Stimulated activated CD4-positive, alpha-beta T cell treated with anti-CD3 and anti-CD28 coated beads, TNF-alpha, amount 100 ng/mL, for 1 hour (primary cell): ENCODE results near the gene CD226.
"Not testable (repeated sequence)": the region's sequence is repeated elsewhere in the genome, so short reads cannot be mapped to it uniquely, and the experiment has no call there.

Source experiments
- DNase-seq, 3 donors: peaks; one replicate each; pipeline ENCODE4 v3.0.0-alpha.2; 2020; ENCODE audit warnings: low read depth in 3 of 3, low spot score in 1 of 3

The CD226 gene

GRCh38 chr18:69956665-69957620, 9.3 kb upstream of the CD226 start:
- no peak for DNase-seq

GRCh38 chr18:69956057-69956456, 8.4 kb upstream of the CD226 start:
- DNase-seq = no peak

GRCh38 chr18:69954719-69955480, 7.2 kb upstream of the CD226 start:
- no peak for DNase-seq

- no peak for DNase-seq
Observed at GRCh38 chr18:69953191-69953590, 5.5 kb upstream of the CD226 start.

- DNase-seq = no peak
Observed at GRCh38 chr18:69951182-69951581, 3.5 kb upstream of the CD226 start.

GRCh38 chr18:69949538-69949936, 1.9 kb upstream of the CD226 start:
- DNase-seq = no peak

- no peak for DNase-seq
Observed at GRCh38 chr18:69948919-69949537, 1.4 kb upstream of the CD226 start.

- no peak for DNase-seq
Observed at GRCh38 chr18:69948256-69948655, 583 bp upstream of the CD226 start.

GRCh38 chr18:69946608-69947155, 991 bp downstream of the CD226 start:
- DNase-seq = no peak

GRCh38 chr18:69945220-69946114, 2.2 kb downstream of the CD226 start:
- no peak for DNase-seq

- no peak for DNase-seq
Observed at GRCh38 chr18:69944436-69944835, 3.2 kb downstream of the CD226 start.

GRCh38 chr18:69943021-69943420, 4.7 kb downstream of the CD226 start:
- DNase-seq = no peak

GRCh38 chr18:69941183-69941582, 6.5 kb downstream of the CD226 start:
- DNase-seq = no peak

- not testable (repeated sequence) for DNase-seq
Observed at GRCh38 chr18:69939812-69940211, 7.9 kb downstream of the CD226 start.

GRCh38 chr18:69936191-69936558, 11.5 kb downstream of the CD226 start:
- DNase-seq = no peak

- DNase-seq = peak; percentile 56 to 67 (median 62)
Observed at GRCh38 chr18:69935319-69936190, 12.1 kb downstream of the CD226 start.

GRCh38 chr18:69934601-69935265, 12.9 kb downstream of the CD226 start:
- DNase-seq = no peak

- DNase-seq = no peak
Observed at GRCh38 chr18:69929041-69929774, 18.5 kb downstream of the CD226 start.
